ENCODE data around the gene MFSD12. TPM values are rescaled to one million over a fixed set of nuclear protein-coding genes. Genes with fewer than 3 reads are reported as not detected.
A peak's percentile ranks its signal among the peaks of the same experiment; 100 is the strongest.

MFSD12 gene
- total and polyA plus RNA-seq, 2 experiments from 2014 or later, result 23.0 to 67.9 TPM

- no peak overlapping the region for H3K4me2 ChIP-seq (ENCODE audit: unreplicated experiment)
- peaks cover 5% of the 10 kb centered on the region; the same call in 1 of the 2 replicates for H3F3A ChIP-seq (ENCODE audit: insufficient read depth)
- no peak overlapping the region for H2AFZ ChIP-seq
- in situ Hi-C loops (cut with MboI), result loop anchor here (10.0 kb wide), 1 partner anchor 165 kb away; the partner anchor contains the start of genes PIP5K1C and TJP3
- H4K20me1 ChIP-seq (ENCODE audit: insufficient read depth), result no peaks in the 10 kb centered on the region
- H3K79me2 ChIP-seq (ENCODE audit: insufficient read depth), result no peaks in the 10 kb centered on the region
- no peaks in the 10 kb centered on the region for H3K27me3 ChIP-seq (replicated peaks; ENCODE audit: insufficient read depth)
- no peaks in the 10 kb centered on the region for H3K4me1 ChIP-seq (ENCODE audit: insufficient read depth)
- TF ChIP-seq EZH2 (IDR thresholded peaks at IDR 0.05; ENCODE audit: insufficient read depth, poor library complexity, severe bottlenecking) (no peak), EZH2phosphoT487 (IDR thresholded peaks at IDR 0.05; ENCODE audit: insufficient read depth, low read depth) (no peak)
- H3K9me3 ChIP-seq (ENCODE audit: low read depth), result no peaks in the 10 kb centered on the region
- DNase-seq, result no peak
- no peak overlapping the region for H3K4me3 ChIP-seq
- H3K27ac ChIP-seq, result no peak overlapping the region
- H3K9ac ChIP-seq, result no peak overlapping the region
- H3K36me3 ChIP-seq (ENCODE audit: low read depth), result no peaks in the 10 kb centered on the region
- WGBS, 2 experiments (ENCODE audit: low coverage in 1 of 2, low lambda C conversion rate in 2 of 2, missing lambda C conversion rate in 2 of 2), result 100% methylated on average over 1 of the region's 1 CpG
- H3K9me2 ChIP-seq (ENCODE audit: insufficient read depth), result no peaks in the 10 kb centered on the region
Observed at GRCh38 chr19:3539756-3540118, 17.6 kb downstream of the MFSD12 start.

- no peaks in the 10 kb centered on the region for H3K36me3 ChIP-seq (ENCODE audit: low read depth)
- H4K20me1 ChIP-seq (ENCODE audit: insufficient read depth), result no peaks in the 10 kb centered on the region
- no peak for TF ChIP-seq EZH2 (IDR thresholded peaks at IDR 0.05; ENCODE audit: insufficient read depth, poor library complexity, severe bottlenecking)
- no peak for TF ChIP-seq EZH2phosphoT487 (IDR thresholded peaks at IDR 0.05; ENCODE audit: insufficient read depth, low read depth)
- H3F3A ChIP-seq (ENCODE audit: insufficient read depth), result peaks cover 5% of the 10 kb centered on the region; the same call in 1 of the 2 replicates
- H3K79me2 ChIP-seq (ENCODE audit: insufficient read depth), result no peaks in the 10 kb centered on the region
- H3K9me3 ChIP-seq (ENCODE audit: low read depth), result no peaks in the 10 kb centered on the region
- no peaks in the 10 kb centered on the region for H3K4me1 ChIP-seq (ENCODE audit: insufficient read depth)
- H3K4me2 ChIP-seq (ENCODE audit: unreplicated experiment), result no peak within 1 kb of the TSS
- 59 to 63% methylated on average over 25 to 26 of the region's 28 CpGs for WGBS, 2 experiments (ENCODE audit: low coverage in 1 of 2, low lambda C conversion rate in 2 of 2, missing lambda C conversion rate in 2 of 2)
- H2AFZ ChIP-seq, result no peak within 1 kb of the TSS
- in situ Hi-C loops (cut with MboI), result loop anchor here (10.0 kb wide), 1 partner anchor 166 kb away; the partner anchor contains the start of genes PIP5K1C and TJP3
- no peak within 1 kb of the TSS for H3K9ac ChIP-seq
- H3K9me2 ChIP-seq (ENCODE audit: insufficient read depth), result no peaks in the 10 kb centered on the region
- peak; percentile 41 for DNase-seq
- no peaks in the 10 kb centered on the region for H3K27me3 ChIP-seq (replicated peaks; ENCODE audit: insufficient read depth)
- no peak within 1 kb of the TSS for H3K4me3 ChIP-seq
- H3K27ac ChIP-seq, result no peak within 1 kb of the TSS
Observed at GRCh38 chr19:3538965-3539755, 18.2 kb downstream of the MFSD12 start, which contains the start of gene TEKTIP1. TEKTIP1 (plus strand) TSS chr19:3539174; CDS start chr19:3539178, 4 bp downstream.

- DNase-seq, result no peak
- TF ChIP-seq EZH2phosphoT487 (IDR thresholded peaks at IDR 0.05; ENCODE audit: insufficient read depth, low read depth) (no peak), EZH2 (IDR thresholded peaks at IDR 0.05; ENCODE audit: insufficient read depth, poor library complexity, severe bottlenecking) (no peak)
- Histone ChIP-seq H3K4me2 (ENCODE audit: unreplicated experiment) (no peak overlapping the region), H3K27ac (no peak overlapping the region), H3K79me2 (ENCODE audit: insufficient read depth) (no peaks in the 10 kb centered on the region), H3F3A (ENCODE audit: insufficient read depth) (peaks cover 5% of the 10 kb centered on the region; the same call in 1 of the 2 replicates), H3K9me3 (ENCODE audit: low read depth) (no peaks in the 10 kb centered on the region), H3K4me3 (no peak overlapping the region), H4K20me1 (ENCODE audit: insufficient read depth) (no peaks in the 10 kb centered on the region), H3K27me3 (replicated peaks; ENCODE audit: insufficient read depth) (no peaks in the 10 kb centered on the region), H3K4me1 (ENCODE audit: insufficient read depth) (no peaks in the 10 kb centered on the region), H2AFZ (no peak overlapping the region), H3K9me2 (ENCODE audit: insufficient read depth) (no peaks in the 10 kb centered on the region), H3K9ac (no peak overlapping the region), H3K36me3 (ENCODE audit: low read depth) (no peaks in the 10 kb centered on the region; the same call in 1 of the 2 replicates)
- in situ Hi-C loops (cut with MboI), result loop anchor here (10.0 kb wide), 1 partner anchor 166 kb away; the partner anchor contains the start of genes PIP5K1C and TJP3
- WGBS, 2 experiments (ENCODE audit: low coverage in 1 of 2, low lambda C conversion rate in 2 of 2, missing lambda C conversion rate in 2 of 2), result 88 to 93% methylated on average over 24 to 25 of the region's 25 CpGs
Observed at GRCh38 chr19:3538258-3538929, 19.0 kb downstream of the MFSD12 start.

GRCh38 chr19:3537438-3538240, 19.7 kb downstream of the MFSD12 start:
- Histone ChIP-seq H2AFZ (no peak overlapping the region), H3K27ac (no peak overlapping the region), H3F3A (ENCODE audit: insufficient read depth) (peaks cover 5% of the 10 kb centered on the region; the same call in 1 of the 2 replicates), H3K79me2 (ENCODE audit: insufficient read depth) (no peaks in the 10 kb centered on the region), H3K9me2 (ENCODE audit: insufficient read depth) (no peaks in the 10 kb centered on the region), H4K20me1 (ENCODE audit: insufficient read depth) (no peaks in the 10 kb centered on the region), H3K27me3 (replicated peaks; ENCODE audit: insufficient read depth) (no peaks in the 10 kb centered on the region), H3K9ac (no peak overlapping the region), H3K36me3 (ENCODE audit: low read depth) (no peaks in the 10 kb centered on the region; the same call in 1 of the 2 replicates), H3K4me1 (ENCODE audit: insufficient read depth) (no peaks in the 10 kb centered on the region), H3K4me2 (ENCODE audit: unreplicated experiment) (no peak overlapping the region), H3K9me3 (ENCODE audit: low read depth) (no peaks in the 10 kb centered on the region), H3K4me3 (no peak overlapping the region)
- 90 to 92% methylated on average over 18 to 22 of the region's 22 CpGs for WGBS, 2 experiments (ENCODE audit: low coverage in 1 of 2, low lambda C conversion rate in 2 of 2, missing lambda C conversion rate in 2 of 2)
- in situ Hi-C loops (cut with MboI), result loop anchor here (10.0 kb wide), 1 partner anchor 167 kb away; the partner anchor contains the start of genes PIP5K1C and TJP3
- no peak for TF ChIP-seq EZH2phosphoT487 (IDR thresholded peaks at IDR 0.05; ENCODE audit: insufficient read depth, low read depth)
- DNase-seq, result no peak
